ENCODE data around the gene DLGAP5. TPM values are rescaled to one million over a fixed set of nuclear protein-coding genes. Genes with fewer than 3 reads are reported as not detected.

Gene DLGAP5
- total RNA-seq, 2 donors from 2014 or later = 0.08 to 1.2 TPM

DNA sequence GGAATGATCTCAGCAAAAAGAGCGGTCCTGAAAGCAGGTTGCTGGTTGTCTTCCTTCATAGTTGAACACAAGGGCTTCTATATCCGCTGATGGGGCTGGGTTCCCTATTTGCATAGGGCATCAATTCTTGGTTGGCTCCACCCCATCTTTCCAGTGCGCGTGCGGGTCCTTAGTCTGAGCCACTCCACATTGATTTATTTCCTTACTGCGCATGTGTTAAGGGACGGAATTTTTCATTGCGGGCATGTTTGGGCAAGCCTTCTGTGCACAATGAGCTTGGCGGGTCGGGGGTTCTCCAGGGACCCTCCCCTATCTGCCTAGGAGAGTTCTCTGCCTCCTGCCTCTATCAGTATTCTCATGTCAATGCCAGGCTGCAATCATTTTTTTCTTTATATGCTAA lies 21.2 kb upstream of the DLGAP5 start:
- TF ChIP-seq, protein P1, sequence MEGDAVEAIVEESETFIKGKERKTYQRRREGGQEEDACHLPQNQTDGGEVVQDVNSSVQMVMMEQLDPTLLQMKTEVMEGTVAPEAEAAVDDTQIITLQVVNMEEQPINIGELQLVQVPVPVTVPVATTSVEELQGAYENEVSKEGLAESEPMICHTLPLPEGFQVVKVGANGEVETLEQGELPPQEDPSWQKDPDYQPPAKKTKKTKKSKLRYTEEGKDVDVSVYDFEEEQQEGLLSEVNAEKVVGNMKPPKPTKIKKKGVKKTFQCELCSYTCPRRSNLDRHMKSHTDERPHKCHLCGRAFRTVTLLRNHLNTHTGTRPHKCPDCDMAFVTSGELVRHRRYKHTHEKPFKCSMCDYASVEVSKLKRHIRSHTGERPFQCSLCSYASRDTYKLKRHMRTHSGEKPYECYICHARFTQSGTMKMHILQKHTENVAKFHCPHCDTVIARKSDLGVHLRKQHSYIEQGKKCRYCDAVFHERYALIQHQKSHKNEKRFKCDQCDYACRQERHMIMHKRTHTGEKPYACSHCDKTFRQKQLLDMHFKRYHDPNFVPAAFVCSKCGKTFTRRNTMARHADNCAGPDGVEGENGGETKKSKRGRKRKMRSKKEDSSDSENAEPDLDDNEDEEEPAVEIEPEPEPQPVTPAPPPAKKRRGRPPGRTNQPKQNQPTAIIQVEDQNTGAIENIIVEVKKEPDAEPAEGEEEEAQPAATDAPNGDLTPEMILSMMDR (IDR thresholded peaks at IDR 0.05) = no peak
- Histone ChIP-seq H3K27me3 (no peaks in the 10 kb centered on the region), H3K4me3 (no peak overlapping the region), H3K36me3 (no peaks in the 10 kb centered on the region), H3K9me3 (no peaks in the 10 kb centered on the region), H3K4me1 (no peaks in the 10 kb centered on the region), H3K27ac (no peak overlapping the region)
- no peak for DNase-seq (ENCODE audit: low spot score)

DNA sequence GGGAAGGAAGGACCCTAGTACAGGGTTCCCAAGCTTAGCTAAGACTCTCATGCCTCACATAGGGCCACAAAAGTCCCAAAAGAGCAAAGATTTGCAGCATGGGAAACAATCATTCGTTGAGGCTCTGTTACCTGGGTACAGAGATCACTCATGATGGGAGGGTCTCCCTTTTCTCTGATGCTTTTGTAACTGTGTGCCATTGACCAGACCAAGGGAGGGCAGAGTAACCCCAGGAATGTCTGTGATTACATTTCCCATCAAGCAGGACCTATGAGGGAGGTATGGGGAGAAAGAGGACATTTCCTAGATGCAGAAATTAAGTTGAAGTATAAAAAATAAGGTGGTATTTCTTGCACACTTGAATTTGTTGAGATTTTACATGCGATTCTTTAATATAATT lies 16.4 kb upstream of the DLGAP5 start:
- TF ChIP-seq, protein P1 (IDR thresholded peaks at IDR 0.05) = no peak
- no peaks in the 10 kb centered on the region for H3K9me3 ChIP-seq

DNA sequence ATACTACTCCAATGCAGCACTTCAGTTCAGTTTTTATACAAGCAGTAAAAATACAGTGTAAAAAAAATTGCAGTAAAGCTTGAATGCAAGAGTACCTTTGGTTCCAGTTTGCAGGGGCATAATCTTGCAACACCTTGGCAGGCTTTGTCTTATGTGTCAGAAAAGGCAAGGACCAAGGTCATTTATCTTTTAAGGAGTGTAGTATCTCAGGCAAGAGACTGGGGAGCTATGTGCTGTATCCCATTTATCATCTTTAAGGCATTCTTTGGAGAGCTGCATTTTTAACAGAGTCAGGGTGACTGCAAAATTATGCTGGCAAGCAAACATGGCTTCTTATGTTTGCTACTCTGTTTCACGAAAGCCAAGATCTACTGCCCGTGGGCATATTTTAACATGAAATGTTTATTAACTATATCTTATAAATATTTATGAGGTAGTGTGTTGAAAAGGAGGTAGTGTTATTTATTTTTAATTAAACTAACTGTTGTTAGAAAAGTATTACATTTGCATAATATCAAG lies 14.8 kb upstream of the DLGAP5 start:
- TF ChIP-seq, protein P1 (IDR thresholded peaks at IDR 0.05) = no peak
- Histone ChIP-seq H3K4me3 (no peak overlapping the region), H3K27ac (no peak overlapping the region), H3K4me1 (no peaks in the 10 kb centered on the region), H3K27me3 (no peaks in the 10 kb centered on the region), H3K9me3 (no peaks in the 10 kb centered on the region), H3K36me3 (no peaks in the 10 kb centered on the region)
- DNase-seq (ENCODE audit: low spot score) = no peak

More for the DNA sequence above, 16.4 kb upstream of the DLGAP5 start:
- Histone ChIP-seq H3K4me1 (no peaks in the 10 kb centered on the region), H3K4me3 (no peak overlapping the region), H3K27me3 (no peaks in the 10 kb centered on the region), H3K27ac (no peak overlapping the region), H3K36me3 (no peaks in the 10 kb centered on the region)
- DNase-seq (ENCODE audit: low spot score) = no peak

DNA sequence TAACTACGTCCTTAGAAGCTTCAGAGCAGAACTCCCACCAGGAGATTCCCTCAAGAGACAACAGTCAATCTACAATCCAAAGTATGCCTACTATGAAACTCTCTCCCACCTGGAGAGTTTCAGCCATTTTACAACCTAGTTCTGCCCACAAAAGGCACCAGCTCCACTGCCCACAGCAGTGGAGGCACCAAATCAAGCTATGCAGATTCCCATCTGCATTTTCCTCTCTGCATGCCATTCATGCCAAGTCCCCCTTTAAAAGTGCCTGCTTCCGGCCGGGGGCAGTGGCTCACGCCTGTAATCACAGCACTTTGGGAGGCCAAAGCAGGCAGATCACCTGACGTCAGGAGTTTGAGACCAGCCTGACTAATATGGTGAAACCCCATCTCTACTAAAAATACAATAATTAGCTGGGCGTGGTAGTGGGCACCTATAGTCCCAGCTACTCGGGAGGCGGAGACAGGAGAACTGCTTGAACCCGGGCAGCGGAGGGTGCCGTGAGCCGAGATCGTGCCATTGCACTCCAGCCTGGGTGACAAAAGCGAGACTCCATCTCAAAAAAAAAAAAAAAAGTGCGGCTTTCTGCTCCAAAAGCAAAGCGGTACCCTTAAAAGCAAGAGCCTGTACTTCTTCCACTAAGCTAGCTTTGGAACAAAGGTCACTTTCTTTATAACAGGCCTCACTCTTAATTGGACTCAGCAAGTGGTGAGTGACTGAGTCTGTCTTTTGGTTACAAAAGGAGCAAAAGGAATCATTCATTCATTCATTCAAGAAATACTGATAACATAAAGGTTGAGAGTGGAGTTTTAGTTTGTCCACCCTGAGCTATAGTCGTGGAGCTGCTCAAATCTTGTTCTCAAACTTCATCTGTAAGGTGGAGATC lies 10.1 kb upstream of the DLGAP5 start:
- TF ChIP-seq, protein P1 (IDR thresholded peaks at IDR 0.05) = no peak
- no peak for DNase-seq (ENCODE audit: low spot score)
- Histone ChIP-seq H3K27ac (no peak overlapping the region), H3K4me1 (no peaks in the 10 kb centered on the region), H3K27me3 (no peaks in the 10 kb centered on the region), H3K36me3 (no peaks in the 10 kb centered on the region), H3K9me3 (no peaks in the 10 kb centered on the region), H3K4me3 (no peak overlapping the region)

DNA sequence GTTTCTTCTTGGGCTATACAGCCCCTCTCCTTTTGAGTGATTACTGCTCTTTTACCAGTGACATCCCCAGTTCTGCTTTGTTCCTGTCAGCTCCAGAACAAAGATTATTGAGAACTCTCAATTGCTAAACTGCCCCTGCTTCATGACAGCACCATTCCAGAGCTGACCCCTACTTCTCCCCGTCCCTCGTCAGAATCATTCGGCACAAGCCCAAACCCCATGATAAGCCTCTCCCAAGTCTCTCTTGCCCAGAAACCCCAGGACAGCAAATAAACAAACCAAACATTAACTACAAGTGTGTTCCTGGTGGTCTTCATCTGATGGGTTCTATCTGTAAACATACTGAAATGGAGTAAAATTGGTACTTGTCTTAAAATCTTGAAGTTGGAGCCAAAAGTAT lies 9.3 kb upstream of the DLGAP5 start:
- H3K9me3 ChIP-seq = no peaks in the 10 kb centered on the region
- no peaks in the 10 kb centered on the region for H3K36me3 ChIP-seq
- DNase-seq (ENCODE audit: low spot score) = no peak
- H3K4me1 ChIP-seq = no peaks in the 10 kb centered on the region
- no peaks in the 10 kb centered on the region for H3K27me3 ChIP-seq
- no peak overlapping the region for H3K27ac ChIP-seq
- TF ChIP-seq, protein P1 (IDR thresholded peaks at IDR 0.05) = no peak
- H3K4me3 ChIP-seq = no peak overlapping the region

Data from right atrium auricular region (tissue), 2 donors.